Osteoblast (primary cell): ENCODE results near the gene PHYKPL. TPM values are rescaled to one million over a fixed set of nuclear protein-coding genes. Genes with fewer than 3 reads are reported as not detected.

Experiments used
- DNase-seq: peaks from one replicate; pipeline ENCODE4 v3.0.0; 2011; ENCODE audit warnings: low spot score, mixed read lengths; ENCODE audit not compliant: insufficient read length; ENCODE audit errors: missing footprints
- H2AFZ ChIP-seq: 2 replicates; pipeline ENCODE4 v1.6.0; 2011; ENCODE audit warnings: mild to moderate bottlenecking, low read length
- H3K27ac ChIP-seq: 2 replicates; pipeline ENCODE4 v1.5.1; 2011; ENCODE audit warnings: mild to moderate bottlenecking, low read depth, low read length, moderate library complexity
- H3K27me3 ChIP-seq: 2 replicates; pipeline ENCODE4 v1.6.0; 2012; ENCODE audit warnings: mild to moderate bottlenecking, control low read depth, inconsistent platforms, low read length, moderate library complexity; ENCODE audit not compliant: insufficient read depth
- H3K36me3 ChIP-seq: 2 replicates; pipeline ENCODE4 v1.5.1; 2011; ENCODE audit warnings: mild to moderate bottlenecking, low read length, control low read depth, moderate library complexity; ENCODE audit not compliant: insufficient read depth
- H3K4me1 ChIP-seq: 2 replicates; pipeline ENCODE4 v1.5.1; 2011; ENCODE audit warnings: mild to moderate bottlenecking, low read length, control low read depth, moderate library complexity; ENCODE audit not compliant: insufficient read depth
- H3K4me2 ChIP-seq: 2 replicates; pipeline ENCODE4 v1.6.0; 2011; ENCODE audit warnings: mild to moderate bottlenecking, low read length; ENCODE audit not compliant: insufficient read depth
- H3K4me3 ChIP-seq: fragments of 200-600 bp; sonication (generic); 3 replicates; pipeline ENCODE4 v1.5.1; 2012; ENCODE audit warnings: mild to moderate bottlenecking, low read length, inconsistent platforms; ENCODE audit not compliant: insufficient read depth
- H3K79me2 ChIP-seq: 2 replicates; pipeline ENCODE4 v1.6.0; 2012; ENCODE audit warnings: mild to moderate bottlenecking, low read length, control low read depth, inconsistent platforms; ENCODE audit not compliant: insufficient read depth
- H3K9me3 ChIP-seq: 2 replicates; pipeline ENCODE4 v1.5.1; 2011; ENCODE audit warnings: low read depth, low read length, control low read depth
- H4K20me1 ChIP-seq: 2 replicates; pipeline ENCODE4 v1.6.0; 2012; ENCODE audit warnings: mild to moderate bottlenecking, low read length, control low read depth; ENCODE audit not compliant: insufficient read depth
- CTCF ChIP-seq: IDR thresholded peaks from 2 replicates; pipeline ENCODE4 v1.5.1; 2011; ENCODE audit warnings: mild to moderate bottlenecking, low read depth, low read length, moderate library complexity; ENCODE audit errors: extremely low read depth
- total RNA-seq: library from RNA; depleted of rRNA; stranded (reverse); fragments of >200 nt; gene quantifications from 2 replicates; pipeline ENCODE4 v1.2.3, GENCODE V29; 2012

PHYKPL gene
- total RNA-seq, 1 donor = 35.1 TPM

- H2AFZ ChIP-seq = no peak within 1 kb of the TSS
- DNase-seq = no peak
- H3K27ac ChIP-seq = no peak within 1 kb of the TSS
- H3K79me2 ChIP-seq = no peaks in the 10 kb centered on the region
- no peaks in the 10 kb centered on the region for H4K20me1 ChIP-seq
- no peaks in the 10 kb centered on the region for H3K27me3 ChIP-seq
- H3K4me2 ChIP-seq = no peak within 1 kb of the TSS
- H3K9me3 ChIP-seq = no peaks in the 10 kb centered on the region
- no peak for TF ChIP-seq CTCF
- no peaks in the 10 kb centered on the region for H3K36me3 ChIP-seq
- no peaks in the 10 kb centered on the region for H3K4me1 ChIP-seq
- no peak within 1 kb of the TSS for H3K4me3 ChIP-seq
These were observed 45.6 kb downstream of the PHYKPL start, which contains the start of gene GMCL2 for GRCh38 chr5:178187014-178187413. Gene GMCL2, minus strand, starts transcription at chr5:178187371. Its CDS starts 72 bp downstream, at chr5:178187299.

- H4K20me1 ChIP-seq = no peaks in the 10 kb centered on the region
- H3K4me3 ChIP-seq = no peak overlapping the region
- no peaks in the 10 kb centered on the region for H3K79me2 ChIP-seq
- no peak overlapping the region for H2AFZ ChIP-seq
- H3K9me3 ChIP-seq = no peaks in the 10 kb centered on the region
- no peak for DNase-seq
- H3K4me2 ChIP-seq = no peak overlapping the region
- H3K36me3 ChIP-seq = no peaks in the 10 kb centered on the region
- no peak for TF ChIP-seq CTCF
- H3K4me1 ChIP-seq = no peaks in the 10 kb centered on the region
- H3K27me3 ChIP-seq = no peaks in the 10 kb centered on the region
- H3K27ac ChIP-seq = no peak overlapping the region
These were observed 46.2 kb downstream of the PHYKPL start for GRCh38 chr5:178186427-178186826.

DNA sequence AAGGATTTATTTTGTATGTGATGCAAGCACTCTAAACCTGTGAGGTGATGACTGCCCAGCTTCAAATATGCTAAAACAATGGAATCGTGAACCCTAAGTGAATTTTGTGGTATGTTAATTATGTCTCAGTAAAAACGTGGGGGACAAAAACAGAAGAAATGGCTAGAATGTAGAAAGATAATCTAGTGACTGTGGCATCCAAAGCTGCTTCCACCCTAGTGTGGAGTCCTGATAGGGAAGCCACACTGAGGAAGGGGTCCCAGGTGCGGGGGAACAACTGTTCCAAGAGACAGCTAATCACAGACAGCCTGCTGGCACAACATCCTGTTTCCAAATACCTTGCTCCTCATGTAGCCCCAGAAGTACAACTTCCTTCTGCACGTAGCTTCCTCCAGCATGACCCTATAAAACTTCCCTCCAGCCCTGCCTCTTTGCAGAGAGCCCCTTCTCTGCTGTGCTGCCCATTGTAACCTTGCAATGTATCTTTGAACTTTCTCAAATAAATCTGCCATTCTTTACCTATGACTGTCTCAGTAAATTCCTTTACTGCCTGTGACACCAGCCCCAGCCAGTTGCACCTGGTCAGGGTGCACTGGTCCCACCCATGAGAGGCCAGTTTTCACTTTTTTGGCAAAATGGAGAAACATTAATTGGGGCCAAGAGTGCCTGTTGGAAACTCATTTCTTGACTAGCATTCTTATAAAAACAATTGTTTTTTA, 50.3 kb downstream of the PHYKPL start:
- no peak overlapping the region for H3K27ac ChIP-seq
- no peaks in the 10 kb centered on the region for H4K20me1 ChIP-seq
- H3K9me3 ChIP-seq = no peaks in the 10 kb centered on the region
- H3K79me2 ChIP-seq = no peaks in the 10 kb centered on the region
- no peak overlapping the region for H2AFZ ChIP-seq
- H3K4me3 ChIP-seq = no peak overlapping the region
- H3K4me1 ChIP-seq = no peaks in the 10 kb centered on the region
- H3K27me3 ChIP-seq = no peaks in the 10 kb centered on the region
- H3K4me2 ChIP-seq = no peak overlapping the region
- no peaks in the 10 kb centered on the region for H3K36me3 ChIP-seq
- no peak for TF ChIP-seq CTCF
- DNase-seq = no peak

DNA sequence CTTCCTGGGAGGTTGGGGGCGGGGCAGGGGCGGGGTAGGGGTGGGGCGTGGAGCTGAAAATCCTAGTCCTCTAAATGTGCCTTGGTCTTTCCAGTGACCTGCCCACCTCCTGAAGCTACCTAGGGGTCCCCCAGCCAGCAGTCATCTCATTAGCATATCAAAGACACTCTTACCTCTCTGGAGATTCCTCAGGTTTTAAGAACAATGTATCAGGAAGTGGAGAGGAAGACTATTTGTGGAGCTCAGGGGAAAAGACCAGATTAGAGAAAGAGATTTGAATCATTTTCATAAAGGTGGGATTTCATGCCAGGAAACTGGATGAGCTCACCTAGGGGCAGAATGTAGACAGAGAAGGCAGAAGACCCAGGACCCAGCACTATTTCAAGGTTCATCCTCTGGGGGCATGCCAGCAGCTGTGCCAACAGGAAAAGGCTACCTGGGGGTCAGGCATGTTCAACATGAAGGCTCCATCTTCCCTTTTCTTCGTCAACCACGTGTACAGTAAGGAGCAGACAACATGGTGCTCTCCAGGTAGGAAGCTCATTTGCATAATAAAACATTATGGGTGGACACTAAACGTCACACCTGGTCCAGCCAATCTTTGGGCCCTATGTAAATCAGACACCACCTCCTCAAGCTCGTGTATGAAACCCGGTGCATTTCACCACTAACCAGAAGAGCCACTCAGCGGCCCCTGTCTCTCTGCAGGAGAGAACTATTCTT, 52.3 kb downstream of the PHYKPL start:
- TF ChIP-seq CTCF = no peak
- H3K4me2 ChIP-seq = no peak overlapping the region
- no peak for DNase-seq

More for the DNA sequence above, 52.3 kb downstream of the PHYKPL start:
- no peaks in the 10 kb centered on the region for H3K36me3 ChIP-seq
- H4K20me1 ChIP-seq = no peaks in the 10 kb centered on the region
- no peak overlapping the region for H3K27ac ChIP-seq
- H3K79me2 ChIP-seq = no peaks in the 10 kb centered on the region
- no peaks in the 10 kb centered on the region for H3K4me1 ChIP-seq
- H3K4me3 ChIP-seq = no peak overlapping the region
- no peaks in the 10 kb centered on the region for H3K9me3 ChIP-seq
- no peak overlapping the region for H2AFZ ChIP-seq
- H3K27me3 ChIP-seq = no peaks in the 10 kb centered on the region
